GM10847 (cell line): Measurements from ENCODE around the gene TAS2R8.

Source experiments
- POLR2A ChIP-seq: IDR thresholded peaks from 2 replicates; pipeline ENCODE4 v1.6.1; 2011; ENCODE audit not compliant: insufficient read length; ENCODE audit errors: extremely low read depth

TAS2R8 gene

GRCh38 chr12:10783252-10783651, 23.8 kb downstream of the TAS2R8 start:
- TF ChIP-seq POLR2A: no peak

GRCh38 chr12:10779103-10779502, 28.0 kb downstream of the TAS2R8 start:
- TF ChIP-seq POLR2A: no peak

GRCh38 chr12:10771132-10771733, 35.9 kb downstream of the TAS2R8 start:
- TF ChIP-seq POLR2A: no peak

- TF ChIP-seq POLR2A: no peak
Observed at GRCh38 chr12:10759657-10760056, 47.4 kb downstream of the TAS2R8 start.

GRCh38 chr12:10756194-10756593, 50.9 kb downstream of the TAS2R8 start:
- TF ChIP-seq POLR2A: no peak
